K562 (cell line): ENCODE measurements around the gene SCYL3. TPM values are rescaled to one million over a fixed set of nuclear protein-coding genes. Genes with fewer than 3 reads are reported as not detected.
A peak's percentile ranks its signal among the peaks of the same experiment; 100 is the strongest.

Source experiments
- FOSL1 ChIP-seq: fragments of 200-800 bp; sonication (Bioruptor generic); conservative IDR thresholded peaks from 2 replicates; pipeline ENCODE4 v1.6.1; 2016; ENCODE audit warnings: missing genetic modification characterization, missing compliant biosample characterization
- HSF4 ChIP-seq: fragments of 250-450 bp; sonication (Bioruptor Pico); IDR thresholded peaks from 2 replicates; pipeline ENCODE4 v2.1.2; 2022; ENCODE audit warnings: mild to moderate bottlenecking, moderate library complexity, borderline replicate concordance
- KDM5B ChIP-seq: fragments of 200-600 bp; sonication (generic); IDR thresholded peaks from 2 replicates; pipeline ENCODE4 v1.6.1; 2012; ENCODE audit warnings: low read depth, mild to moderate bottlenecking, moderate library complexity, low read length, control low read depth, inconsistent platforms; ENCODE audit not compliant: insufficient replicate concordance
- MAFG ChIP-seq: fragments of 450-650 bp; conservative IDR thresholded peaks from 2 replicates; pipeline ENCODE4 v1.6.1; 2016; ENCODE audit warnings: missing genetic modification characterization, missing compliant biosample characterization
- SREBF1 ChIP-seq: fragments of 150-350 bp; IDR thresholded peaks from 2 replicates; pipeline ENCODE4 v1.6.1; 2014; ENCODE audit warnings: antibody characterized with exemption, low read depth, low read length, borderline replicate concordance
- TEAD1 ChIP-seq, 2 experiments: fragments of 450-650 bp in 1 of 2; sonication (generic) in 1 of 2; formaldehyde crosslinking; IDR thresholded peaks; 2 replicates each; pipeline versions ENCODE4 v1.4.0 to v1.8.0; 2020 to 2022; ENCODE audit warnings: mild to moderate bottlenecking in 2 of 2, missing genetic modification reagents in 1 of 2
- ZNF695 ChIP-seq: fragments of 450-650 bp; formaldehyde crosslinking; IDR thresholded peaks from 2 replicates; pipeline ENCODE4 v1.4.0; 2020; ENCODE audit warnings: mild to moderate bottlenecking, moderate library complexity
- polyA plus RNA-seq, 8 experiments: library from polyadenylated mRNA; depleted of rRNA in 4 of 8; stranded (reverse) in 5 of 8; unstranded in 3 of 8; fragments of >200 nt; fragmentation: Nextera tagmentation in 2 of 8; fragmentation: Illumina TruSeq in 1 of 8; extraction: Ambion mirVana in 2 of 8; extraction: Trizol in 1 of 8; gene quantifications; 2 replicates each; pipeline versions ENCODE4 v1.2.1 to v1.2.3, GENCODE V29; 2011 to 2014; ENCODE audit warnings: inconsistent platforms in 1 of 8, missing spikeins in 1 of 8
- total RNA-seq, 7 experiments: library from RNA; depleted of rRNA in 6 of 7; stranded (reverse); fragments of >200 nt in 6 of 7; fragmentation: Illumina TruSeq in 2 of 7; extraction: Trizol in 2 of 7; gene quantifications; 2 replicates each; pipeline versions ENCODE4 v1.2.1 to v1.2.3, GENCODE V29; 2011 to 2021; ENCODE audit warnings: low replicate concordance in 1 of 7
- TF ChIP-seq, protein P1 (sequence below): fragments of 450-650 bp; IDR thresholded peaks from 2 replicates; pipeline ENCODE4 v1.6.1; 2016; ENCODE audit warnings: mild to moderate bottlenecking, moderate library complexity
- TF ChIP-seq, protein P2 (sequence below): fragments of 450-650 bp; conservative IDR thresholded peaks from 2 replicates; pipeline ENCODE4 v1.6.1; 2016; ENCODE audit warnings: missing genetic modification characterization, low read depth, mild to moderate bottlenecking, missing compliant biosample characterization, moderate library complexity
- TF ChIP-seq, protein P3 (sequence below): sonication (generic); formaldehyde crosslinking; IDR thresholded peaks from 2 replicates; pipeline ENCODE4 v1.8.0; 2022; ENCODE audit warnings: mild to moderate bottlenecking, missing genetic modification reagents

The SCYL3 gene
- total and polyA plus RNA-seq, 9 of the 15 experiments (the other 6 are each of a cell fraction or from before 2014, with no cell fraction given), result 3.6 to 11.4 (median 7.1) TPM

DNA sequence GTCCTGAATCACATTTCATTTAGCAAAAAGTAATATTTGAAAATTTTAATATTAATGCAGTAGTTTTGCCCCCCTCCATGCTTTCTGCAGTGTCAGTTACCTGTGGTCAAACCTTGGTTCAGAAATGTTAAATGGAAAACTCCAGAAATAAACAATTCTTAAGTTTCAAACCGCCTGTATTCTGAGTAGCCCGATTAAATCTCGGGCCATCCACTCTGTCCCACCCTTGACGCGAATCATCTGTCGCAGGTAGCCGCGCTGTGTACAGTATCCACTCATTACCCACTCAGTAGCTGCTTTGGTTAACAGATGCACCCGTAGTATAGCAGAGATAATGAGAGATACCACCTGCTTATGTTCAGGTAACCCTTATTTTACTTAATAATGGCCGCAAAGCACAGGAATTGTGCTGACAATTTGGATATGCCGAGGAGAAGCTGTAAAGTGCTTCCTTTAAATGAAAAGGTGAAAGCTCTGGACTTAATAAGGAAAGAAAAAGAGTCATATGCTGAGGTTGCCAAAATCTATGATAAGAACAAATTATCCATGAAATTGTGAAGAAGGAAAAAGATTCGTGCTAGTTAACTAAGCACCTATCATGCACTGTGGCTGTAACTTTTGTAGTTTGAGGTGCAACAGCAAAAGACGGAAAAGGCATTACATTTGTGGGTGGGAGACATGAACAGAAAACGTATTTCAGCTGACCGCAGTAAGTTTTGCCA is 889 bp upstream of the SCYL3 start (continued):
- TF ChIP-seq, protein P1, sequence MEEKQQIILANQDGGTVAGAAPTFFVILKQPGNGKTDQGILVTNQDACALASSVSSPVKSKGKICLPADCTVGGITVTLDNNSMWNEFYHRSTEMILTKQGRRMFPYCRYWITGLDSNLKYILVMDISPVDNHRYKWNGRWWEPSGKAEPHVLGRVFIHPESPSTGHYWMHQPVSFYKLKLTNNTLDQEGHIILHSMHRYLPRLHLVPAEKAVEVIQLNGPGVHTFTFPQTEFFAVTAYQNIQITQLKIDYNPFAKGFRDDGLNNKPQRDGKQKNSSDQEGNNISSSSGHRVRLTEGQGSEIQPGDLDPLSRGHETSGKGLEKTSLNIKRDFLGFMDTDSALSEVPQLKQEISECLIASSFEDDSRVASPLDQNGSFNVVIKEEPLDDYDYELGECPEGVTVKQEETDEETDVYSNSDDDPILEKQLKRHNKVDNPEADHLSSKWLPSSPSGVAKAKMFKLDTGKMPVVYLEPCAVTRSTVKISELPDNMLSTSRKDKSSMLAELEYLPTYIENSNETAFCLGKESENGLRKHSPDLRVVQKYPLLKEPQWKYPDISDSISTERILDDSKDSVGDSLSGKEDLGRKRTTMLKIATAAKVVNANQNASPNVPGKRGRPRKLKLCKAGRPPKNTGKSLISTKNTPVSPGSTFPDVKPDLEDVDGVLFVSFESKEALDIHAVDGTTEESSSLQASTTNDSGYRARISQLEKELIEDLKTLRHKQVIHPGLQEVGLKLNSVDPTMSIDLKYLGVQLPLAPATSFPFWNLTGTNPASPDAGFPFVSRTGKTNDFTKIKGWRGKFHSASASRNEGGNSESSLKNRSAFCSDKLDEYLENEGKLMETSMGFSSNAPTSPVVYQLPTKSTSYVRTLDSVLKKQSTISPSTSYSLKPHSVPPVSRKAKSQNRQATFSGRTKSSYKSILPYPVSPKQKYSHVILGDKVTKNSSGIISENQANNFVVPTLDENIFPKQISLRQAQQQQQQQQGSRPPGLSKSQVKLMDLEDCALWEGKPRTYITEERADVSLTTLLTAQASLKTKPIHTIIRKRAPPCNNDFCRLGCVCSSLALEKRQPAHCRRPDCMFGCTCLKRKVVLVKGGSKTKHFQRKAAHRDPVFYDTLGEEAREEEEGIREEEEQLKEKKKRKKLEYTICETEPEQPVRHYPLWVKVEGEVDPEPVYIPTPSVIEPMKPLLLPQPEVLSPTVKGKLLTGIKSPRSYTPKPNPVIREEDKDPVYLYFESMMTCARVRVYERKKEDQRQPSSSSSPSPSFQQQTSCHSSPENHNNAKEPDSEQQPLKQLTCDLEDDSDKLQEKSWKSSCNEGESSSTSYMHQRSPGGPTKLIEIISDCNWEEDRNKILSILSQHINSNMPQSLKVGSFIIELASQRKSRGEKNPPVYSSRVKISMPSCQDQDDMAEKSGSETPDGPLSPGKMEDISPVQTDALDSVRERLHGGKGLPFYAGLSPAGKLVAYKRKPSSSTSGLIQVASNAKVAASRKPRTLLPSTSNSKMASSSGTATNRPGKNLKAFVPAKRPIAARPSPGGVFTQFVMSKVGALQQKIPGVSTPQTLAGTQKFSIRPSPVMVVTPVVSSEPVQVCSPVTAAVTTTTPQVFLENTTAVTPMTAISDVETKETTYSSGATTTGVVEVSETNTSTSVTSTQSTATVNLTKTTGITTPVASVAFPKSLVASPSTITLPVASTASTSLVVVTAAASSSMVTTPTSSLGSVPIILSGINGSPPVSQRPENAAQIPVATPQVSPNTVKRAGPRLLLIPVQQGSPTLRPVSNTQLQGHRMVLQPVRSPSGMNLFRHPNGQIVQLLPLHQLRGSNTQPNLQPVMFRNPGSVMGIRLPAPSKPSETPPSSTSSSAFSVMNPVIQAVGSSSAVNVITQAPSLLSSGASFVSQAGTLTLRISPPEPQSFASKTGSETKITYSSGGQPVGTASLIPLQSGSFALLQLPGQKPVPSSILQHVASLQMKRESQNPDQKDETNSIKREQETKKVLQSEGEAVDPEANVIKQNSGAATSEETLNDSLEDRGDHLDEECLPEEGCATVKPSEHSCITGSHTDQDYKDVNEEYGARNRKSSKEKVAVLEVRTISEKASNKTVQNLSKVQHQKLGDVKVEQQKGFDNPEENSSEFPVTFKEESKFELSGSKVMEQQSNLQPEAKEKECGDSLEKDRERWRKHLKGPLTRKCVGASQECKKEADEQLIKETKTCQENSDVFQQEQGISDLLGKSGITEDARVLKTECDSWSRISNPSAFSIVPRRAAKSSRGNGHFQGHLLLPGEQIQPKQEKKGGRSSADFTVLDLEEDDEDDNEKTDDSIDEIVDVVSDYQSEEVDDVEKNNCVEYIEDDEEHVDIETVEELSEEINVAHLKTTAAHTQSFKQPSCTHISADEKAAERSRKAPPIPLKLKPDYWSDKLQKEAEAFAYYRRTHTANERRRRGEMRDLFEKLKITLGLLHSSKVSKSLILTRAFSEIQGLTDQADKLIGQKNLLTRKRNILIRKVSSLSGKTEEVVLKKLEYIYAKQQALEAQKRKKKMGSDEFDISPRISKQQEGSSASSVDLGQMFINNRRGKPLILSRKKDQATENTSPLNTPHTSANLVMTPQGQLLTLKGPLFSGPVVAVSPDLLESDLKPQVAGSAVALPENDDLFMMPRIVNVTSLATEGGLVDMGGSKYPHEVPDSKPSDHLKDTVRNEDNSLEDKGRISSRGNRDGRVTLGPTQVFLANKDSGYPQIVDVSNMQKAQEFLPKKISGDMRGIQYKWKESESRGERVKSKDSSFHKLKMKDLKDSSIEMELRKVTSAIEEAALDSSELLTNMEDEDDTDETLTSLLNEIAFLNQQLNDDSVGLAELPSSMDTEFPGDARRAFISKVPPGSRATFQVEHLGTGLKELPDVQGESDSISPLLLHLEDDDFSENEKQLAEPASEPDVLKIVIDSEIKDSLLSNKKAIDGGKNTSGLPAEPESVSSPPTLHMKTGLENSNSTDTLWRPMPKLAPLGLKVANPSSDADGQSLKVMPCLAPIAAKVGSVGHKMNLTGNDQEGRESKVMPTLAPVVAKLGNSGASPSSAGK, result peak; percentile 61; the same call in 1 of the 2 replicates
- TF ChIP-seq, protein P2, sequence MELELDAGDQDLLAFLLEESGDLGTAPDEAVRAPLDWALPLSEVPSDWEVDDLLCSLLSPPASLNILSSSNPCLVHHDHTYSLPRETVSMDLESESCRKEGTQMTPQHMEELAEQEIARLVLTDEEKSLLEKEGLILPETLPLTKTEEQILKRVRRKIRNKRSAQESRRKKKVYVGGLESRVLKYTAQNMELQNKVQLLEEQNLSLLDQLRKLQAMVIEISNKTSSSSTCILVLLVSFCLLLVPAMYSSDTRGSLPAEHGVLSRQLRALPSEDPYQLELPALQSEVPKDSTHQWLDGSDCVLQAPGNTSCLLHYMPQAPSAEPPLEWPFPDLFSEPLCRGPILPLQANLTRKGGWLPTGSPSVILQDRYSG (tag), result no peak
- no peak for TF ChIP-seq HSF4 (CRISPR knock-in tag)
- TF ChIP-seq, protein P3, sequence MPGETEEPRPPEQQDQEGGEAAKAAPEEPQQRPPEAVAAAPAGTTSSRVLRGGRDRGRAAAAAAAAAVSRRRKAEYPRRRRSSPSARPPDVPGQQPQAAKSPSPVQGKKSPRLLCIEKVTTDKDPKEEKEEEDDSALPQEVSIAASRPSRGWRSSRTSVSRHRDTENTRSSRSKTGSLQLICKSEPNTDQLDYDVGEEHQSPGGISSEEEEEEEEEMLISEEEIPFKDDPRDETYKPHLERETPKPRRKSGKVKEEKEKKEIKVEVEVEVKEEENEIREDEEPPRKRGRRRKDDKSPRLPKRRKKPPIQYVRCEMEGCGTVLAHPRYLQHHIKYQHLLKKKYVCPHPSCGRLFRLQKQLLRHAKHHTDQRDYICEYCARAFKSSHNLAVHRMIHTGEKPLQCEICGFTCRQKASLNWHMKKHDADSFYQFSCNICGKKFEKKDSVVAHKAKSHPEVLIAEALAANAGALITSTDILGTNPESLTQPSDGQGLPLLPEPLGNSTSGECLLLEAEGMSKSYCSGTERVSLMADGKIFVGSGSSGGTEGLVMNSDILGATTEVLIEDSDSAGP (CRISPR knock-in tag), result no peak
- no peak for TF ChIP-seq SREBF1
- no peak for TF ChIP-seq ZNF695 (CRISPR knock-in tag)
- TF ChIP-seq FOSL1, result 0 out of 2 replicates have a peak, but pooled peaks have one; percentile 0
- peak; percentile 22; the same call in 1 of the 2 replicates for TF ChIP-seq MAFG (tag)
- no peak for TF ChIP-seq KDM5B
- TF ChIP-seq TEAD1 (CRISPR knock-in tag; IDR thresholded peaks at IDR 0.05), result 0 out of 4 replicates have a peak, but pooled peaks of 1 of the 2 experiments have one; percentile 30
